Esophagus mucosa (tissue), 1 donor: ENCODE data around the gene ARMH2. TPM values are rescaled to one million over a fixed set of nuclear protein-coding genes. Genes with fewer than 3 reads are reported as not detected.
"Not testable (repeated sequence)": the region's sequence is repeated elsewhere in the genome, so short reads cannot be mapped to it uniquely, and the experiment has no call there.

Experiments
- ATAC-seq: fragments of 200-7000 bp; cut with Tn5 transposase; one replicate; pipeline ENCODE4 v1.9.1; 2020
- total RNA-seq: library from RNA; stranded (reverse); gene quantifications from one replicate; pipeline ENCODE4 v1.2.4, GENCODE V29; 2023
- donor health status: DM: yes; HTN: yes; CAD: no.

The ARMH2 gene
- total RNA-seq, 1 donor from 2014 or later: not detected

- ATAC-seq: no peak
Observed at GRCh38 chr6:24809728-24810127, 11.0 kb upstream of the ARMH2 start.

DNA sequence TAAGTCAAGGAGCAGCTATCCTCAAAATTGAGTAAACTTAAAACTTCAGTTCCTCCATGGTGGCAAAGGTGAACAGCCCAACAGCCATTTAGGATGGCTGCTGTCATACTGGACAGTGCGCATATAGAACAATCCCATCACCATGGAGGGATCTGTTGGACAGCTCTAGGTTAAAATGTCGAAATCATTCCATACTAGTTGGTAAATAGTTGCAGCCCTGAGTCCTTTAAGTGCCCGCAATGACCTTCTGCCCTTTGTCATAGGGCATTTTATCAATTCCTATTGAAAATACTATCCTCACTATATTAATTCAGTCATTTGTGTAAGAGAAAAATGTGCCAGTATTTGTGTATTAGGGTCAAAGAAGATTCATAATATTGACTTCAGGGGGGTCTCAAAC lies 8.9 kb upstream of the ARMH2 start:
- no peak for ATAC-seq

- ATAC-seq: no peak
Observed at GRCh38 chr6:24802271-24803059, 3.7 kb upstream of the ARMH2 start.

DNA sequence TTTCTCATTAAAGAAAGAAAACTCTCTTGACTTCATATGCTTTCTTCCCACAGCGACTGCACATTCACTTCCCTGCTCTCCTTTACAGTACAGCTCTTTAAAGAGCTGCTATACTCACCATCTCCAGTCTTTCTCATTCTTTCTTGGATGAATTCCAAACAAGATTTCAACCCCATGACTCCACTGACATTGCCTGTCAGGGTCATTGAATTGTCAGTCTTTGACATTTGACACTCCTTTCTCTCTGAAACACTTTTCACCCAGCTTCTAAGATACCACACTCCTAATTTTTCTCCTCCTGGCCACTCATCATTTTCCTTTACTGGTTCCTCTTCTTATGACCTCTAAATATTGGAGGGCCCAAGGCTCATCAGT lies 811 bp upstream of the ARMH2 start:
- ATAC-seq: no peak

DNA sequence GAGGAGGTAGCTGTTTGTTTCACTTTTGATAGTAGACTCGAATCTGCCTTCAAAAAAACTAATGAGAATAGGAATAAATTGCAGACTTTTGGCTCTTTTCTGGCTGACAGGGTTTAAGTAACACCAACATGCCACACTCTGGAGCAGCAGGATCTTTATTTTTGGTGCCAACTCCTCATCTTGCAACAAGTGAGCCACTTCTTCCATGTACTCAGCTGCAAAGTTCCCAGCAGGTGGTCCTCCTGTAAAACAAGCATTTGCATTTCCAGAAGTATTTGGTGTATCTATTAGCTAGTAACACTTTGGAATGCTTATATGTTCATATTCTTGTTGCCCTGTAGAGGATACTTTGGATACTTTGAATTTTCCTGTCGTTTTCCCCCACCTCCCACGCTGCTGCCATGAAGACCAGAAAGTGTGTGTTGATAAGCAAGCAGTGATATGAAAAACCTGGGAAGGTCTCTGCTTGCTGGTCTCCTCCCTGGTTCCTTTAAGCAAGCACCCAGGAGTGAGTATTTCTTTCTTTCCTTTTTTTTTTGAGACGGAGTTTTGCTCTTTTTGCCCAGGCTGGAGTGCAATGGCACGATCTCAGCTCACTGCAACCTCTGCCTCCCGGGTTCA lies 1.0 kb downstream of the ARMH2 start:
- no peak for ATAC-seq

- no peak for ATAC-seq
Observed at GRCh38 chr6:24796616-24797290, 2.0 kb downstream of the ARMH2 start.

DNA sequence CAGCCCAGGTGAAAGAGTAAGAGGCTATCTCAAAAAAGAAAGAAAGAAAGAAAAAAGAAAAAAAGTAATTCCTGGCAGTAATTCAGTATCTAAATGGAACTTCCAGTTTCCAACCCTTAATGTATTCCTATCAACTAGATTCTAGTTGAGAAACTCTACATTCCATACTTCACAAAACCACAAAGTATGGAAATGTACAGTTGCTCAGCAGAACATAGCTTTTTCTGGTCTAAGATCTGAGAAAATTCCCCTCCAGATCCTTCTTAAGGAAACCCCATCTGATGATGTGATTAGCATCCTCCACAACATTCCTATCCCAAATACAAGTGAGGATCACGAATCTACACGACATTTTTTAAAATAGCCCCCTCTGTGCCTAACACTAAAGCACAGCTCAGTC lies 3.6 kb downstream of the ARMH2 start:
- no peak for ATAC-seq

- ATAC-seq: no peak
Observed at GRCh38 chr6:24788031-24788665, 10.6 kb downstream of the ARMH2 start.

- no peak for ATAC-seq
Observed at GRCh38 chr6:24780206-24780605, 18.5 kb downstream of the ARMH2 start.

GRCh38 chr6:24779416-24780016 lies 19.2 kb downstream of the ARMH2 start:
- no peak for ATAC-seq

DNA sequence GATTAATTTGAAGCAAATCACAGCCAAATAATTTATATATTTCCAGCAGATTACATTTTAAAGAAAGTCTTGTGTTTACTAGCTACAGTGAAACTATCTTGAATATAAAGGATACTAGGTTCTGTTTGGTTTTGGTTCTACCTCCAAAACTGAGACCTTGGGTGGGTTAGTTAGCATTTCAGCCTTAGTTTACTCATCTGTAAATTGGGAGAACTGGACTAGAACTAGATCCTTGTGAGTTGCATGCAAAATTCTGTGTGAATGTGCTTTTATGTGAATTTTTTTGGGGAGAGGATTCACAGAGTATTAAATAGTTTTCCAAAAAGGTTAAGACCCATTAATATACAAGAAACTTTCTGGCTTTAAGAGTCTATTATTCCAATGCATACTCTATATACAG lies 19.8 kb downstream of the ARMH2 start:
- no peak for ATAC-seq

GRCh38 chr6:24778121-24778520 lies 20.6 kb downstream of the ARMH2 start:
- no peak for ATAC-seq

GRCh38 chr6:24777227-24777626 lies 21.5 kb downstream of the ARMH2 start:
- ATAC-seq: no peak

- ATAC-seq: no peak
Observed at GRCh38 chr6:24775520-24776058, 23.1 kb downstream of the ARMH2 start.

DNA sequence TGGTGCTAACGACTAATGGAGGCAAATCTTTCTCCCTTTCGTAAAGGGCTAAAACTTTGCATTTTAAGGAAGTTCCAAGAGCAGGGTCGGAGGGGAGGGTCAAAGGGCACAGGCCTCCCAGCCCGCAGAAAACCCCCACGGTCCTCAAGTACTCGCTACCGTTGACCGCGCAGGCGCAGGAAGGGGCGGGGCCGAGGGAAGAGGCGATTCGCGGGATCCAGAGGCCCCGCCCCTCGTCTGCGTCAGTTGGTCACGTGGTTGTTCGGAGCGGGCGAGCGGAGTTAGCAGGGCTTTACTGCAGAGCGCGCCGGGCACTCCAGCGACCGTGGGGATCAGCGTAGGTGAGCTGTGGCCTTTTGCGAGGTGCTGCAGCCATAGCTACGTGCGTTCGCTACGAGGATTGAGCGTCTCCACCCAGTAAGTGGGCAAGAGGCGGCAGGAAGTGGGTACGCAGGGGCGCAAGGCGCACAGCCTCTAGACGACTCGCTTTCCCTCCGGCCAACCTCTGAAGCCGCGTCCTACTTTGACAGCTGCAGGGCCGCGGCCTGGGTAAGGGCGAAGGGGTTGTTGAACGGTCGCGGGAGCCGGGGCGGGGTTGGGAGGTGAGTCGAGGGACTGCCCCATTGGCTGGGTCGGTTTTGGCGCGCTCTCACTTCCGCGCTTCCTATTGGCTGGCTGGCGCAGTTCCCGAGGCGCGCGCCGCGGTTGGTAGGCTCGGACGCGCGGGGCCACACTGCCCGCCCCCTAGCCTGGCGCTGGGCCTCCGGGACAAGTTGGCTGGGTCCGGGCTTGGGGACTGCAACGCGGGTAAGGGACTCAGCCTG lies 23.8 kb downstream of the ARMH2 start, which contains the start of gene GMNN:
Gene GMNN (plus strand): TSS at position 242 of the 824 bp plus-strand sequence. CDS start 2,310 bp downstream, outside the sequence.
- ATAC-seq: peak; percentile 97

DNA sequence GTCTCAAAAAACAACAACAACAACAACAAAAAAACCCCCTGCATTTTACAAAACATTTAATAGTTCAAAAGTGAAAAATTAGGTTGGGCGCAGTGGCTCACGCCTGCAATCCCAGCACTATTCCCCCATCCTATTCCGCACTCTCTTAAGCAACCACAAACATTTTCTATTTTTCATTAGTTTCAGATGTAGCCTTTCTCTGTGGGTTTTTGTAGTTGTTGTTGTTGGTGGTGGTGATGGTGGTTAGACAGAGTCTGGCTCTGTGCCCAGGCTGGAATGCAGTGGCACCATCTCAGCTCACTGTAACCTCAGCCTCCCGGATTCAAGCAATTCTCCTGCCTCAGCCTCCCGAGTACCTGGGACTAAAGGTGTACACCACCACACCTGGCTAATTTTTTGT lies 30.4 kb downstream of the ARMH2 start:
- ATAC-seq: no peak

DNA sequence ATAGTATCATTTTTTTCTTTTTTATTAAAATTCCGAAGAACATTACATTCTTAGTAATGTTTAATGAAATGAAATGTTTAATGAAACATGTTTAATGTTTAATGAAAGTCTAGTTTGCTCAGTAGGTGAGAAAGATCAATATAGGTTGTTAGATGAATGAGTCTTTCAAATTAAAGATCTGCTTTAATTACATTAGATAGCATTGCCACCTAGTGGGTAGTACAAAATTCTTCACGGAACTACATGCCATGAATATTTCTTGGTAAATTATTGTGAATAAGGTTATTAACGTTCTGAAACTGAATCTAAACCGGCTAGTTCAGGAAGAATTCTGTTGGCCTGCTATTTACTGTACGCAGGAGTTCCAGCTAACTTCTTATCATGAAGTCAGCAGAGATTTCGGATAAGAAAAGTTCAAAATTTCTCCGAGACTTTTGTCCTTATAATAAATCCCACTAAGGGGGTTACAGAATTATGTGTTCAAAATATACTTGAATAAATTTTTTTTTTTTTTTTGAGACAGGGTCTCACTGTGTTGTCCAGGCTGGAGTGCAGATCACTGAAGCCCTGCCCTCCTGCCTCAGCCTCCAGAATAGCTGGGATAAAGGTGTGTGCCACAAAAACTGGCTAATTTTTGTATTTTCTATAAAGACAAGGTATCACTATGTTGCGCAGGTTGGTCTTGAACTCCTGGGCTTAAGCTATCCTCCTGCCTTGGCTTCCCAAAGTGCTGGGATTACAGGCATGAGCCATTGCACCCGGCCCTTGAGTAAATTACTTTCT lies 31.8 kb downstream of the ARMH2 start:
- peak; percentile 64 for ATAC-seq

DNA sequence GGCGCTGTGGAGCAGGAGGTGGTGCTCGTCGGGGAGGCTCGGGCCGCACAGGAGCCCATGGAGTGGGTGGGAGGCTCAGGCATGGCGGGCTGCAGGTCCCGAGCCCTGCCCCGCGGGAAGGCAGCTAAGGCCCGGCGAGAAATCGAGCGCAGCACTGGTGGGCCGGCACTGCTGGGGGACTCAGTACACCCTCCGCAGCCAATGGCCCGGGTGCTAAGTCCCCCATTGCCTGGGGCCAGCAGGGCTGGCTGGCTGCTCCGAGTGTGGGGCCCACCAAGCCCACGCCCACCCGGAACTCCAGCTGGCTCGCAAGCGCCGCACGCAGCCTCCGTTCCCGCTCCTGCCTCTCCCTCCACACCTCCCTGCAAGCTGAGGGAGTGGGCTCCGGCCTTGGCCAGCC lies 32.7 kb downstream of the ARMH2 start:
- not testable (repeated sequence) for ATAC-seq

DNA sequence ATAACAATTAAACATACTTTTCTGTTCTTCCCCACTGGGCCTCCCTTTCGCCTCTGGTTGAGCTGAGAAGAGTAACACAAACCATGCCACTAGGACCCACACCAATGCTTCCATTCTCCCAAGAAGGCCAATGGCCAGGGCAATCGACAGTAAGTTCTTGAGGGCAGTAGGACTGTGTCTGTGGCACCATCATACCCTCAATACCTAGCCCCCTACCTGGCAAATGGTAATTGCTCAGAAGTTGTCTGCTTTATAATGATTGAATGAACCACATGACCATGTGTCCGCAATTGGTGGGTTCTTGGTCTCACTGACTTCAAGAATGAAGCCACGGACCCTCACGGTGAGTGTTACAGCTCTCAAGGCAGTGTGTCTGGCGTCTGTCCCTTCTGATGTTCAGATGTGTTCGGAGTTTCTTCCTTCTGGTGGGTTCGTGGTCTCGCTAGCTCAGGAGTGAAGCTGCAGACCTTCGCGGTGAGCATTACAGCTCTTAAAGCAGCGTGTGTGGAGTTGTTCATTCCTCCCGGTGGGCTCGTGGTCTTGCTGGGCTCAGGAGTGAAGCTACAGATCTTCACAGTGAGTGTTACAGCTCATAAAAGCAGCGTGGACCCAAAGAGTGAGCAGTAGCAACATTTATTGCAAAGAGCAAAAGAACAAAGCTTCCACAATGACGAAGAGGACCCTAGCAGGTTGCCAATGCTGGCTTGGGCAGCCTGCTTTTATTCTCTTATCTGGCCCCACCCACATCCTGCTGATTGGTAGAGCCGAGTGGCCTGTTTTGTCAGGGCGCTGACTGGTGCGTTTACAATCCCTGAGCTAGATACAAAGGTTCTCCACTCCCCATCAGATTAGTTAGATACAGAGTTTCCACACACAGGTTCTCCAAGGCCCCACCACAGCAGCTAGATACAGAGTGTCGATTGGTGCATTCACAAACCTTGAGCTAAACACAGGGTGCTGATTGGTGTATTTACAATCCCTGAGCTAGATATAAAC lies 33.6 kb downstream of the ARMH2 start:
- ATAC-seq: not testable (repeated sequence)
